Muscle of back (tissue), 11 donors: ENCODE measurements around the gene TANGO6. TPM values are rescaled to one million over a fixed set of nuclear protein-coding genes. Genes with fewer than 3 reads are reported as not detected.

Experiments
- DNase-seq, 3 donors: peaks; one replicate each; pipeline versions ENCODE4 v3.0.0 to v3.0.0-alpha.2; 2013
- polyA plus RNA-seq, 10 donors: library from polyadenylated mRNA; unstranded; fragments of 120-200 nt; gene quantifications; one replicate each; pipeline ENCODE4 v1.2.1, GENCODE V29; 2013; ENCODE audit not compliant: insufficient read length in 10 of 10

TANGO6 gene
- polyA plus RNA-seq, 10 donors: 4.7 to 7.9 (median 6.3) TPM

DNA sequence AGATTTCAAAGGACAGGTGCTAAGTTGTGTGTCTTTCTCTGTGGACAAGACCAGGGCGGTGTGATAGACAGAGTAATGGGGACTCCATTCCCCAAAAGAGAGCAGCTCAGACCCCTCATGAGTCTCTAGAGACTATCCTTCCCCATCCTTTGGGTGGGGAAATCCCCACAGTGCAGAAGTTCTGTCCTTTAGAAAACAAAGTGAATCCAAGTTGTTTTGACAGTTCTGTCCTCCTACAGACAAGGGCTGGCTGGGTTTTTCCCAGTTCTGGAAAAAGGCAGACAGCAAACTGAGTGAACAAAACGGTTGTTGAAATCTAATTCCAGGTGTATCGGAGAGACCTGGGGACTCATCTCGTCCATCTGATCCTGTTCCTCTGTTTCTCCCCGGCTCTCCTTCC, 251.2 kb downstream of the TANGO6 start:
- DNase-seq: no peak

DNA sequence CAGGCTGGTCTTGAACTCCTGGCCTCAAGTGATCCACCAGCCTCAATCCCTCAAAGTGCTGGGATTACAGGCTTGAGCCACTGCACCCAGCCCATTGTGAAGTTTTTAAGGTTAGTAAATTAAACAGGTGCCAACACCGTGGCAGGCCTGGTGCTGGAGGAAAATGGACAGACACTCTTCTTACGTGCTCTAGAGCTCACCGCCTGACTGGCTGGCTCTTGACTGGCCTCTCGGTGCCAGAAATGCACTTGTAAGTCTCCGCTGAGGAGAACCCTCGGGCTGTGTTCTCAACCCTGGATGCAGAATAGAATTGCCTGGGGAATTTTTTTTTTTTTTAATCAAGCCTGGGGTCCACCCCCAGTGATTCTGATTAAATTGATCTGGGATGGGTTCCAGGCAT, 251.9 kb downstream of the TANGO6 start:
- no peak for DNase-seq

DNA sequence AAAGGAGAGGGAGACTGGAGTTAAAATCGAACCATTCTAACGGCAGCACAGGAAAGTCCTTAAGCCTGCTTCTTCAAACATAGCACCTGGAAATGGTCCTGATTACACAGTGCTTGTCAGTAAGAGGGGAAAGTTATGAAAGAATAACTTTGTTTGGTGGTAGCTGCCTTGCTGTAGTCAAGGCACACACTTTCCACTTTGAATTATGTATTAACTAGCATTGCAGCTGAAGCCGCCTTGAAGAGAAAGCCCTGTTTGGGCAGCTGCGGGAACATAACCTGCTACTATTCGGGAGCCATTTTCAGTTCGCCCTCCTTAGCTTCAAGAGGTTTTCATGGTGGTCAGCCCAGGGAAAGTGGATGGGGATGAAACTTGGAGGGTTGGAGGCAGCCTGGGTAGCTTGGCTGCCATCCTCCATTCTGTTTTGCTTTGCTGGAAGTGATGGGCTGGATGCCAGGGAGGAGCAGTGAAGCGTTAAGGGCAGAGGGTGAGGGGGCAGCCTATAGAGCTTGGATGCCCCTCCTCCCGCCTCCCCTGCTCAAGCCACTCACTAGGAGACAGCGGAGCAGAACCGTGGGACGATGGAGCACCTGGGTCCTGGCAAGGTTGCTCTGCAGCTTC, 256.9 kb downstream of the TANGO6 start:
- DNase-seq: no peak

DNA sequence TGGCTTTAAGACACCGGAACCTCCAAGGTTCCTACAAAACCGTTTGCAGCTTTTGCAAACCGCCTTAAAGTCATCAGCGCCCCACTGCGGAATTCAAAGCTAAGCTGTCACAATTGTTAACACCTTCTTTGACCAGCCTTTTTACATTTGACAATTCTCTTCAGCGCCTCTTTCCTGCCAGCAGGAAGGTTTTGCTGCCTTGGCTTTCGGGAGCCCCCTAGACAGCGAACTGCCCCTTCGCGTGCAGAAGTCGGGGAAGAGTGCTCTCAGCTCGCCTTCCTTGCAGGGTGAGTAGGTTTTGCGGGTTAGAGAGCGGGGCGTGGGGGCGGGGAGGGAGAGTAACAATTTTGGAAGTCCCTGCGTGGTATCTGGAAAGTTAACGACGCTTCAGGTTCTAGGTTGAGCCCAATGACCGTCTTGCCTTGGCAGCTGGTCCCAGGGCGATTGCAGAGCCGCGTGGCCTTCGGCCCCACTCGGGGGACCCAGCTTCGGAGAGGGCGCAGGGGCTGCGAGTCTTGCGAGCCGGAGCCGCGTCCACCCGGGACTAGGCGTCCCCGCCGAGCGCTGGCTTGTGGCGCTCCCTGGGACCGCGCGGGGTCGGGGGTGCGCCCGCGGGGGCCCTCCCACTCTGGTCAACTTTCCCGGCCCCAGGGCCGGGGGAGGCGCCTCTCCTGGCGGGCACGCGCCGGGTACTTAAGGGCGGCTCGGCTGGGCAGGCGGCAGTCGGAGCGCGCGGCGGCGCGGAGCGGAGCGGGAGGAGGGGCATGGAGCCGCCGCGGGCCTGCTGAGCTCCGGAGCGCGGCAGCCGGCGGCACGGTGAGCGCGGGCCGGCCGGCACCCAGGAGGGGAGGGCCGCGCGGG, 262.4 kb downstream of the TANGO6 start, which contains the start of gene HAS3:
TSS of gene HAS3 (plus strand) at position 153 of the 861 bp plus-strand sequence. CDS start 3,743 bp downstream, outside the sequence.
- peak in 2 of 3 donors; percentile 22 to 61 for DNase-seq

DNA sequence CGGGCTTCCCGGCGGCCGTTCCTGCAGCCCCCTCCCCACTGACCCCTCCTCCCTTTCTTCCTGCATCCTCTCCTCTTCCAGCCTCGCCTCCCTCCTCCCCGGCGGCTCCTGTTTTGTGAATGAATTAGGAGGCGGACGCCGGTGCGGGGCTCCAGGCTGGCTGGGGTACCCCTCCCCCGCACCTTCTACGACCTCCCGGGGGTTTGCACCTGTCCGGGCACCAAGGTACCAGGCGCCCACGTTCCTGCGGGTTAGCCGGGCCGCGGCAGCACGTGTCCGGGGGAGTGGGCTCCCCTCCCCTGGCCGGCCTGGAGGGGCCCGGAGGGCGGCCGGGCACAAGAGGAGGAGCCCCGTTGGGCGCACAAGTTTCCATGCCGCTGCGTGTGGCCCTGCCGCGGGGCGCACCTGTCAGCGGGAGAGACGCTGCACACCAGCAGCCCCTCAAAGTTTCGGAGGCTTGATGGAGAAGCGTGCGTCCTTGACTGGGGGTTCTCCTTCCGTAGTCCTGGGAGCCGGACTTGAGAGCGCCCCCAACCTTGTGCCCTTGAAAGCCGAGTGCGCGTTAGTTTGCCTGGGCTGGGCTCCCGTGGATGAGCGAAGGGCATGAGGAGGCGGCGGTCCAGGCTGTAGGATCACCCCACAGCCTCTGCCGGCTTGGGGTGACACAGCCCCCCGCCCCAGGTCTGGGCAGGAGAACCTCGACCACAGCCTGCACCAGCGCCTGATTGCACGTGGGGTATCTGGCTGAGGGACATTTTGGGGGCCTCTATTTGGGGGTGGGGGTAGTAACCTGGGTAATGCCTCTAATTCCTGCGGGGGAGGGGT, 263.4 kb downstream of the TANGO6 start:
- no peak for DNase-seq

DNA sequence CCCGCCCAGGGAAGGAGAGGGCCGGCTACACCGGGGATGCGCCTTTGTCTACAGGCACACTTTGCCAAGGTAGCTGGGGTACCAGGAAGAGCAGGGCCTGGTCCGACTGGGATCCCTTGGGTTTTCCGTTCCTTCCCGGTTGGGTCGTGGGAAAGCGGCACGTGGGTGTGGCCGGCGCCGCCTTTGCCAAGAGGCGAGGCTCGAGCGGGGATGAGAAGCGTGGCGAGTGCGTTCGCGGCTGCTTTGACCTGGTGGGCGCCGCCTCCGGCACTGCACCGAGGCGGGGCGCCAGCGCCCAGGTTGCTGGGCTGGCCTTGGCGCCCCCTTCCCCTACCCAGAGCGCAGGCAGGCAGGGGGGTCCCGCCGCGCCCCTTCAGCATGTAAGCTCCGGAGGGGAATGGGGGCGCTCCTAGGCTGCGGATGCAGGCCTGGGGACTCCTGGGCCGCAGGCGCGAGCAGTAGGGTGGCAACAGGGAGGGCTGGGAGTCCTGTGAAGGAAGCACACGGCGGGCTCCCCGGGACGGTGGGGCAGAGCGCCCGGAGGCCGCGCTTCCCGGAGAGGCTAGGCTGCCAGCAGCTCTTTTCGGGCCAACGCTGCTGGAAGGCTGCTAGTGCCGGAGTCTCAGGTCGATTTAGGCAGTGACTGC, 264.1 kb downstream of the TANGO6 start:
- DNase-seq: peak in 1 of 3 donors; percentile 46

DNA sequence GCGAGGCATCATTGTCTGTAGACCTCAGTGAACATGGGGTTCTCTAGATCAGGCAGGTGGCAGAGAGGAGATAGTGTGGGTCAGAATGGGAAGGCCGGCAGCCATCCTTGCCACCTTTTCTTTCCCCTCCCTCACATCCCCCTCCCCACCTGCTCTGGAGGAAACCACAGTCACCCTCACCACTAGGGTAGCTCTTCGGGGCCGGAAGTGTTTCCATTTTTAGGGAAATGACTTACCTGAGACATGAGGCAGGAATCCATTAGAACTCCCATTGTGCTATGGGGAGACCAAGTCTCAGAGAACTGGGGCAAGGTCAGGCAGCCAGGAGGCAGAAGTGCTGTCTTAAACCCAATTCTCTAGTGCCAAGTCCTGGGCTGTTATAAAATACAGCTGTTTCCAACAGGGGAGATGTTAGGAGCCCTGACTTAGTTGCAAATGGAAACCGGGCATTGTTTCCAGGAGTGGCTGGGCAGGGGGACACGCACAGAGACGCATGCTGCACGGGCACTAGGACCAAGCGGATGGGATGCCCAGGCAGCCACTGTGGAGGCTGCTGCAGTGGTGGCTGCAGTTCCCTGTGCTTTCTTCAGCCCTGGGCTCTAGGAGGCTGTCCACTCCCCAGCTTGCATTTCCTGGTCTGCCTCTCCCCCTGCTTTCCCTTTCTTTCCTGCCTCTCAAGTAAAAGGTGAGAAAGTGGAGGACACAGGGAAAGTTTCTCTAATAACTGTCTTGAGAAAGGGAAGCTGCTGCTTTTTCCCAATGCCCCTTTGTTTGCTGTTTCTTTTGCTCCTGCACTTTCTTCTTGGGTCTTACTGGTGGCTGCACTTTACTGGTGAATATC, 265.0 kb downstream of the TANGO6 start:
- DNase-seq: no peak

DNA sequence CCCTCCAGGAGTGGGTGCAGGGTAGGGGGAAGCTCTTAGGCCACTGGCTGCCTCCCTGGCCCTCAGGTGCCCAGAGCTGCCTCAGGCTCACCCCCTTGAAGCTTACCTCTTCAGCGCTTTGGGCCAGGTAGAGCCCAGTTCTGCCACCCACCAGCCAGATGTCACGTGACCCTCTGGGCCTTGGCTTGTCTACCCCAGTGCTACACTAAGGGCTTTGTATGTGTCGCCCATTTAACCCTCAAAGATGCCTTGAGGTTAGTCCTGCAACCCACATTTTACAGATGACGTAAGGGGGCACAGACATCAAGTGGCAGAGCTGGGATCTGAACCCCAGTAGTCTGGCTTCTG, 265.5 kb downstream of the TANGO6 start:
- no peak for DNase-seq

DNA sequence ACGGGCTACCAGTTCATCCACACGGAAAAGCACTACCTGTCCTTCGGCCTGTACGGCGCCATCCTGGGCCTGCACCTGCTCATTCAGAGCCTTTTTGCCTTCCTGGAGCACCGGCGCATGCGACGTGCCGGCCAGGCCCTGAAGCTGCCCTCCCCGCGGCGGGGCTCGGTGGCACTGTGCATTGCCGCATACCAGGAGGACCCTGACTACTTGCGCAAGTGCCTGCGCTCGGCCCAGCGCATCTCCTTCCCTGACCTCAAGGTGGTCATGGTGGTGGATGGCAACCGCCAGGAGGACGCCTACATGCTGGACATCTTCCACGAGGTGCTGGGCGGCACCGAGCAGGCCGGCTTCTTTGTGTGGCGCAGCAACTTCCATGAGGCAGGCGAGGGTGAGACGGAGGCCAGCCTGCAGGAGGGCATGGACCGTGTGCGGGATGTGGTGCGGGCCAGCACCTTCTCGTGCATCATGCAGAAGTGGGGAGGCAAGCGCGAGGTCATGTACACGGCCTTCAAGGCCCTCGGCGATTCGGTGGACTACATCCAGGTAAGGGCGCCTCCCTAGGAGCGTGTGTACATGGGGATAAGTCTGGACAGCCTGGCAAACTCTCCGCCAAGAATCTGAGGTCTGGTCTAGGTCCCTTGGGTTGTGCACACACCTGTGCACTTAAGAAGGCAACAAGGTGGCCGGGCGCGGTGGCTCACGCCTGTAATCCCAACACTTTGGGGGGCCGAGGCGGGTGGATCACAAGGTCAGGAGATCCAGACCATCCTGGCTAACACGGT, 266.3 kb downstream of the TANGO6 start:
- no peak for DNase-seq

DNA sequence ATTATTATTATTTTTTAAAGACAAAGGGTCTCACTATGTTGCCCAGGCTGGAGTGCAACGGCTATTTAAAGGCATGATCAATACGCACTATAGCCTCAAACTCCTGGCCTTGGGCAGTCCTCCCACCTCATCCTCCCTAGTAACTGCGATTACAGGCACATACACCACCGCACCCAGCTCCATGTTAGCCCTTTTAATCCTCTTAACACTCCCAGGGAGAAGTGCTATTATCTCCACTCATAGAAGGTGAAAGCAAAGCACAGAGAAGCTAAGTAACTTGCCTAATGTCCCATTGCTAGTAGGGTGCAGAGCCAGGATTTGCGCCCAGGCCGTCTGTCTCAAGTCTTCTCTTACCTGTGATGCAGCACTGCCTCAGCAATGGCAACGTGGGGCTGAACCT, 267.1 kb downstream of the TANGO6 start:
- DNase-seq: no peak

DNA sequence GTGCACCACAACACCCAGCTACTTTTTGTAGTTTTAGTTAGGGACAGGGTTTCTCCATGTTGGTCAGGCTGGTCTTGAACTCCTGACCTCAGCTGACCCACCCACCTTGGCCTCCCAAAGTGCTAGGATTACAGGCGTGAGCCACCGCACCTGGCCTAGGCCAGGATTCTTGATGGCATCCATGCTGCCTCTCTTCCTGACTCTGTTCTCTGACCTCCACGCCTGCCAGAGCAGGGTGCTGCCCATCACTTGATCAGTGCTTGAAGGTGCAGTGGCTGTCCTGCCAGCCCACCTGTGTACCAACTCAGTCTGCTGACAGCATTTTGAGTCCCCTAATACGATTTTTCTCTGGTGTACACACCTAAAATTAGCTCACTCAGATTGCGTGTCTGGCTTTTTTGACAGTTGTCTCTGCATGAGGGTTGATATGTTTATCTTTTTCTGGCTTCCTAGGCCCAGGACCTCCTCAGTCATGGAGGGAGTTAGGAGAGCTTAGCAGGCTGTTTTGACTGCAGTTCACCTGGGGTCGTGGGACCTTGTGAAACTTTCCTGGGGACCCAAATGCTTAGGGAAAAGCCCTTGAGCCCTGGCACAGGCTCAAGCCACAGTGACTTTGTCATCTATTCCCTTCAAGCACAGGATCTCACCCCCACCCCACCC, 268.0 kb downstream of the TANGO6 start:
- DNase-seq: no peak

DNA sequence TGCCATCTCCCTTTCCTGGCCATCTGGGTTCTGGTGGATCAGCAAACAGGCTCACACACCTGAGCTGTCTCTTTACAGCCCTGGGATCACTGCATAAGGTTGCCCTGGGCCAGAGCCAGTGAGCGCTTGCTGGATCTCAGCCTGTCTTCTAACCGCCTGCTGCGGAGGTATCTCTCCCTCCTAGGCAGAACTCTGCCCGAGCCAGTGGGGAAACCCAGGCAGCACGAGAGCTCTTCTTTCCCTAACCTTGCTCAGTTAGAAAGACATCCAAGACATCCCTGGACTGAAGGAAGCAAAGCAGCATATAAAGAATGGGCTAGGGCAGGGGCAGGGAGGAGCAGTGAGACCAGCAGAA, 268.5 kb downstream of the TANGO6 start:
- DNase-seq: no peak

DNA sequence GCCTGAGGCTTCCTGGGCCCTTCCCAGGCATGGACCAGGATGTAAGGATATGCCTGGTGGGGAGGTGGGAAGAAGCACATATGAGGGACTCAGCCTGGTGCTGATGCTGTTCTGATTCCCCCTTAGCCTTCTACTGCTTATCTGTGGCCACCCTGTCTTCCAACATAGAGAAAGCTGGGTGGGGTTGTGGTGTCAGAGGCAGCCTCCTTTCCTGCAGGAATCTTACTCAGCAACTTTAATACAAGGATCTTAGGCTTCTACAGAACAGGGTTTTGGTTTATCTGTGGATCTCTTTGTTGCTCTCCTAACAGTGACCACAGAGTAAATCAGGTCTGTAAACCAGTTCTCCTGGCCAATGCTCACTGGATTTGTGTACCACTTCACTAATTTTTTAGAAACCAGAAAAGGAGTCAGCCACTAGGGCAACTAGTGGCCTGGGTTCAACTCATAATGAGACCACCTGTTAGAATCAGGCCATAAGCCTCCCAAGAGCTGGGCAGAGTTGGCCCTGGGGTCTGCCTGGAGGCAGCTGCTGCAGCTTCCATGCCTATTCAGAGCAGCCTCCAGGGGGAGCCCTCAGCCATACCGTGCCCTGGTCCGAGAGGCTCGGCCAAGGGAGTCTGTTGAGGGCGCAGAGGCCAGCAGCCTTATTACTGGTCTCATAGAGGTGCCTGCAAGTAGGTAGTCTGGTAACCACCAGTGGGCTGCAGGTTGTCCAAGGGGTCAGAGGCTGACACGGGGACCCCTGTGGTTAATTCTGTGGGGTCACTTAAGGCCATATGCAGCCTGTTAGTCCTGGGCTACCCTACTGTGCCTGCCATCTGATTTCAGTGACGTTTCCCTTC, 269.2 kb downstream of the TANGO6 start:
- DNase-seq: no peak

DNA sequence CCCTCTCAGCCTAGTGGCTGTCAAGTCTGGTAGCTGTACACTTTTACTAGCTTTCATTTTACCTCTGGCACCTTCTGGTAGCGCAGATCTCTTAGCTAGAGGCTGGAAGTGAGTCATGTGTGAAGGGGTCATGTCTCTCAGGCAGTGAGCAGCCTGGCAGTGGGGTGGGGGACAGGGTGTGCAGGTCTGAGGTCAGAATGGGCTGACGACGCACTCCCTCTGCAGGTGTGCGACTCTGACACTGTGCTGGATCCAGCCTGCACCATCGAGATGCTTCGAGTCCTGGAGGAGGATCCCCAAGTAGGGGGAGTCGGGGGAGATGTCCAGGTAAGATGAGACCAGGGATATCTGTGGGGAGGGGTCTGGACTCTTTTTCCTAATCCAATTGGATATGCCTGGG, 269.9 kb downstream of the TANGO6 start:
- DNase-seq: no peak

DNA sequence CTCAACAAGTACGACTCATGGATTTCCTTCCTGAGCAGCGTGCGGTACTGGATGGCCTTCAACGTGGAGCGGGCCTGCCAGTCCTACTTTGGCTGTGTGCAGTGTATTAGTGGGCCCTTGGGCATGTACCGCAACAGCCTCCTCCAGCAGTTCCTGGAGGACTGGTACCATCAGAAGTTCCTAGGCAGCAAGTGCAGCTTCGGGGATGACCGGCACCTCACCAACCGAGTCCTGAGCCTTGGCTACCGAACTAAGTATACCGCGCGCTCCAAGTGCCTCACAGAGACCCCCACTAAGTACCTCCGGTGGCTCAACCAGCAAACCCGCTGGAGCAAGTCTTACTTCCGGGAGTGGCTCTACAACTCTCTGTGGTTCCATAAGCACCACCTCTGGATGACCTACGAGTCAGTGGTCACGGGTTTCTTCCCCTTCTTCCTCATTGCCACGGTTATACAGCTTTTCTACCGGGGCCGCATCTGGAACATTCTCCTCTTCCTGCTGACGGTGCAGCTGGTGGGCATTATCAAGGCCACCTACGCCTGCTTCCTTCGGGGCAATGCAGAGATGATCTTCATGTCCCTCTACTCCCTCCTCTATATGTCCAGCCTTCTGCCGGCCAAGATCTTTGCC, 271.1 kb downstream of the TANGO6 start:
- no peak for DNase-seq

DNA sequence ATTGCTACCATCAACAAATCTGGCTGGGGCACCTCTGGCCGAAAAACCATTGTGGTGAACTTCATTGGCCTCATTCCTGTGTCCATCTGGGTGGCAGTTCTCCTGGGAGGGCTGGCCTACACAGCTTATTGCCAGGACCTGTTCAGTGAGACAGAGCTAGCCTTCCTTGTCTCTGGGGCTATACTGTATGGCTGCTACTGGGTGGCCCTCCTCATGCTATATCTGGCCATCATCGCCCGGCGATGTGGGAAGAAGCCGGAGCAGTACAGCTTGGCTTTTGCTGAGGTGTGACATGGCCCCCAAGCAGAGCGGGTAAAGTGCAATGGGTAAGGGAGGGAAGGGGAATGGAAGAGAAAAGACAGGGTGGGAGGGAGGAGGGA, 271.6 kb downstream of the TANGO6 start:
- DNase-seq: no peak

DNA sequence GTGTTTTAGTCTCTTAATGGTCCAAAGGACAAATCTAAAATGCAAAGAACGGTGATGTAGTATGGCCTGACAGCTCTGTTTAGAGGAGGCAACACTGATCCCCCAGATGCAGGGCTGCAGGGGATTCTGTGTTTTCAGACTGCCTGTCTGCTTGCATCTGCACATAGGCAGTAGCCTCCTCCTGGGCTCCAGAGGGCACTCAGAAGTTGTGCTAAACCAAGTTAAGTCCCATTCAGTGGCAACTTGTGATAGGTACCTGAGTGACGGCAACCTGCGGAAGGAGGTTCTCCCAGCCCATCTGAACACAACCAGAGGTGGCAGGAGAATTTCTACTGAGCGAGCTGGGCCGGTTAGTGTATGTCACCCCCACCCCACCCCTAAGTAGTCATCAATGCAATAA, 272.0 kb downstream of the TANGO6 start:
- DNase-seq: no peak

DNA sequence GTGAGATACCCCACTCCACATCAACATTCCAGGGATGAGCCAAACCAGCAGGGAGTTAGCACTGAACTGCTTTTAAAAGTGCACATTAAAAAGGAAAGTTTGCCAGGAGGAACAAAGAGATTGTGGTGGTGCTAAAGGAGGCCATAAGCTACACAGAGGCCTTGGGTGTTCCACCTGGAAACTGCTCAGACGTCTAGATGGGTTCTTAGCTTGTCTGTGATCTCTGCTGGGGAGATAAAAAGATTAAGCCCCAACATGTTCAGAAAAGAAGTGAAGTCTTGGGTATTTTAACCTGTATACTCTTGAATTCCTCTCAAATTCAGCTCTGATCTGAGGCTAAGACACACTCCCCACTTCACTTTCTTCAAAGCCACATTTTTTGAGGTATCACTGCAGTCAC, 272.5 kb downstream of the TANGO6 start:
- no peak for DNase-seq
